HepG2 (cell line): ENCODE data around the gene CEBPG. TPM values are rescaled to one million over a fixed set of nuclear protein-coding genes. Genes with fewer than 3 reads are reported as not detected.
A peak's percentile ranks its signal among the peaks of the same experiment; 100 is the strongest.

Experiments
- ASH2L ChIP-seq: fragments of 300-600, 200-600 bp; sonication (generic); IDR thresholded peaks from 2 replicates; pipeline ENCODE4 v1.7.0; 2017; ENCODE audit warnings: low read depth, mild to moderate bottlenecking, moderate library complexity, mixed read lengths, low read length; ENCODE audit not compliant: insufficient read length
- ATF5 ChIP-seq: sonication (generic); formaldehyde crosslinking; IDR thresholded peaks from 2 replicates; pipeline ENCODE4 v1.4.0; 2020; ENCODE audit warnings: mild to moderate bottlenecking, low read depth, missing genetic modification reagents
- GABPB1 ChIP-seq: IDR thresholded peaks from 2 replicates; pipeline ENCODE4 v1.6.1; 2016; ENCODE audit warnings: mild to moderate bottlenecking, missing genetic modification reagents, moderate library complexity, missing compliant biosample characterization
- HHEX ChIP-seq: IDR thresholded peaks from 2 replicates; pipeline ENCODE4 v1.6.1; 2016; ENCODE audit warnings: control low read depth
- HNF4A ChIP-seq: sonication (generic); formaldehyde crosslinking; IDR thresholded peaks from 2 replicates; pipeline ENCODE4 v1.4.0; 2020; ENCODE audit warnings: missing genetic modification reagents
- IRF2 ChIP-seq: IDR thresholded peaks from 2 replicates; pipeline ENCODE4 v1.6.1; 2018; ENCODE audit warnings: missing genetic modification reagents, missing compliant biosample characterization
- ZNF639 ChIP-seq: conservative IDR thresholded peaks from 2 replicates; pipeline ENCODE4 v1.6.1; 2018; ENCODE audit warnings: missing genetic modification reagents
- ZSCAN25 ChIP-seq: sonication (generic); formaldehyde crosslinking; IDR thresholded peaks from 2 replicates; pipeline ENCODE4 v1.8.0; 2022; ENCODE audit warnings: mild to moderate bottlenecking, missing genetic modification reagents
- polyA plus RNA-seq, 8 experiments: library from polyadenylated mRNA; depleted of rRNA in 3 of 8; stranded (reverse) in 7 of 8; unstranded in 1 of 8; fragments of >200 nt; fragmentation: Illumina TruSeq in 4 of 8; extraction: Trizol in 4 of 8; gene quantifications; 2 replicates each; pipeline versions ENCODE4 v1.2.1 to v1.2.3, GENCODE V29; 2011 to 2016; ENCODE audit warnings: low read depth in 4 of 8, missing spikeins in 1 of 8, mixed read lengths in 1 of 8; ENCODE audit not compliant: insufficient read depth in 1 of 8
- total RNA-seq, 5 experiments: library from RNA; depleted of rRNA; stranded (reverse); fragments of >200 nt; fragmentation: Illumina TruSeq; extraction: Trizol; gene quantifications; 2 replicates each; pipeline ENCODE4 v1.2.3, GENCODE V29; 2016; ENCODE audit warnings: low read depth in 1 of 5
- TF ChIP-seq, protein P1 (sequence below): IDR thresholded peaks from 2 replicates; pipeline ENCODE4 v1.6.1; 2016; ENCODE audit warnings: mild to moderate bottlenecking
- TF ChIP-seq, protein P2 (sequence below), 2 experiments: fragments of 450-650 bp in 1 of 2; sonication (generic) in 1 of 2; formaldehyde crosslinking; IDR thresholded peaks; 2 replicates each; pipeline versions ENCODE4 v1.5.0 to v1.8.0; 2020 to 2022; ENCODE audit warnings: mild to moderate bottlenecking in 1 of 2, missing genetic modification reagents in 1 of 2

Gene CEBPG
- total and polyA plus RNA-seq, 2 of the 13 experiments (the other 11 are each of a cell fraction or from before 2014, with no cell fraction given) = 25.7 to 34.3 TPM

- TF ChIP-seq, protein P1, sequence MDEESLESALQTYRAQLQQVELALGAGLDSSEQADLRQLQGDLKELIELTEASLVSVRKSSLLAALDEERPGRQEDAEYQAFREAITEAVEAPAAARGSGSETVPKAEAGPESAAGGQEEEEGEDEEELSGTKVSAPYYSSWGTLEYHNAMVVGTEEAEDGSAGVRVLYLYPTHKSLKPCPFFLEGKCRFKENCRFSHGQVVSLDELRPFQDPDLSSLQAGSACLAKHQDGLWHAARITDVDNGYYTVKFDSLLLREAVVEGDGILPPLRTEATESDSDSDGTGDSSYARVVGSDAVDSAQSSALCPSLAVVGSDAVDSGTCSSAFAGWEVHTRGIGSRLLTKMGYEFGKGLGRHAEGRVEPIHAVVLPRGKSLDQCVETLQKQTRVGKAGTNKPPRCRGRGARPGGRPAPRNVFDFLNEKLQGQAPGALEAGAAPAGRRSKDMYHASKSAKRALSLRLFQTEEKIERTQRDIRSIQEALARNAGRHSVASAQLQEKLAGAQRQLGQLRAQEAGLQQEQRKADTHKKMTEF (CRISPR knock-in tag) = no peak
- TF ChIP-seq ZSCAN25 (CRISPR knock-in tag) (peak; percentile 56), ASH2L (peak; percentile 20), HNF4A (CRISPR knock-in tag) (peak; percentile 67), IRF2 (0 out of 2 replicates have a peak, but pooled peaks have one; percentile 21), HHEX (CRISPR knock-in tag) (0 out of 2 replicates have a peak, but pooled peaks have one; percentile 4), GABPB1 (CRISPR knock-in tag) (peak; percentile 17; the same call in 1 of the 2 replicates), ATF5 (CRISPR knock-in tag) (no peak), ZNF639 (CRISPR knock-in tag) (no peak)
- TF ChIP-seq, protein P2, sequence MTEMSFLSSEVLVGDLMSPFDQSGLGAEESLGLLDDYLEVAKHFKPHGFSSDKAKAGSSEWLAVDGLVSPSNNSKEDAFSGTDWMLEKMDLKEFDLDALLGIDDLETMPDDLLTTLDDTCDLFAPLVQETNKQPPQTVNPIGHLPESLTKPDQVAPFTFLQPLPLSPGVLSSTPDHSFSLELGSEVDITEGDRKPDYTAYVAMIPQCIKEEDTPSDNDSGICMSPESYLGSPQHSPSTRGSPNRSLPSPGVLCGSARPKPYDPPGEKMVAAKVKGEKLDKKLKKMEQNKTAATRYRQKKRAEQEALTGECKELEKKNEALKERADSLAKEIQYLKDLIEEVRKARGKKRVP (CRISPR knock-in tag; IDR thresholded peaks at IDR 0.05) = peak; percentile 73 to 99; a peak in 3 of 4 replicates
- TF ChIP-seq, all 625 proteins: peak for 53
Observed at GRCh38 chr19:33348301-33349010, 25.1 kb upstream of the CEBPG start (continued).
